Esophagus (tissue), 2 donors: ENCODE data around the gene ARRDC5. TPM values are rescaled to one million over a fixed set of nuclear protein-coding genes. Genes with fewer than 3 reads are reported as not detected.
"Not testable (repeated sequence)": the region's sequence is repeated elsewhere in the genome, so short reads cannot be mapped to it uniquely, and the experiment has no call there.

Experiments
- H3K27ac ChIP-seq, 2 donors: one replicate each; pipeline ENCODE4 v1.5.1; 2013; ENCODE audit warnings: low read depth in 2 of 2, mild to moderate bottlenecking in 2 of 2, inconsistent platforms in 1 of 2, low read length in 1 of 2, moderate library complexity in 1 of 2
- H3K27me3 ChIP-seq, 2 donors: one replicate each; pipeline ENCODE4 v1.6.1; 2013; ENCODE audit warnings: low read length in 2 of 2, control low read depth in 1 of 2, mild to moderate bottlenecking in 1 of 2; ENCODE audit not compliant: insufficient read depth in 2 of 2, control insufficient read depth in 1 of 2
- H3K36me3 ChIP-seq, 2 donors: one replicate each; pipeline ENCODE4 v1.6.1; 2013; ENCODE audit warnings: low read length in 1 of 2; ENCODE audit not compliant: control insufficient read depth in 2 of 2, insufficient read depth in 2 of 2
- H3K4me1 ChIP-seq, 2 donors: one replicate each; pipeline ENCODE4 v1.6.1; 2013; ENCODE audit warnings: low read length in 1 of 2; ENCODE audit not compliant: control insufficient read depth in 2 of 2, insufficient read depth in 2 of 2
- H3K4me3 ChIP-seq, 2 donors: one replicate each; pipeline ENCODE4 v1.5.1; 2013; ENCODE audit warnings: low read length in 2 of 2, mild to moderate bottlenecking in 2 of 2, low read depth in 1 of 2, moderate library complexity in 1 of 2
- H3K9me3 ChIP-seq, 2 donors: one replicate each; pipeline ENCODE4 v1.6.1; 2013; ENCODE audit warnings: mild to moderate bottlenecking in 2 of 2, low read depth in 1 of 2, low read length in 1 of 2, moderate library complexity in 1 of 2; ENCODE audit not compliant: control insufficient read depth in 2 of 2, insufficient read depth in 1 of 2
- WGBS, 2 donors: extraction: QIAGEN DNeasy Blood & Tissue Kit; methylation state at CpG; one replicate each; pipeline ENCODE4 v1.1.7; 2013; 5-methylcytosine and 5-hydroxymethylcytosine counted together
- polyA plus RNA-seq, 2 donors: library from polyadenylated mRNA; stranded (reverse); fragments of 200-250 nt; gene quantifications; one replicate each; pipeline ENCODE4 v1.2.3, GENCODE V29; 2013
- donor health status: healthy with polysubstance abuse.
- donor health status: Bipolar disorder and iron deficiency.

ARRDC5 gene
- under 1 TPM; 0.08 to 0.31 TPM for polyA plus RNA-seq

DNA sequence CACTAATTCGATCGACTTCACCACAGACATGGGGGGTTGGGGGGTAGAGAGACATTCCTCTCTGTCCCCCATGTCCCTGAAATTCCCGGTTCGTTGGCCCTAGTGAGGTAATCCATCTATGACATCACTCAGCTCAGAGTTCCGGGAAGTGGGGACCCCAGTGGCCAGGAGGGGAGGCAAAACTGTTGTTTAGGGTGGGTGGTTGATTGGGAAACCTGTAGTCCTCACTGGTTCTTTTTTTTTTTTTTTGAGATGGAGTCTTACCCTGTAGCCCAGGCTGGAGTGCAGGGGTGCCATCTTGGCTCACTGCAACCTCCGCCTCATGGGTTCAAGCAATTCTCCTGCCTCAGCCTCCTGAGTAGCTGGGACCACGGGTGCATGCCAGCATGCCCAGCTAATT is at the start of gene ARRDC5:
ARRDC5 (minus strand) TSS at position 101 of the 400 bp plus-strand sequence; CDS start at position 30, 71 bp downstream.
- Histone ChIP-seq H3K4me1 (no peaks in the 10 kb centered on the region), H3K9me3 (no peaks in the 10 kb centered on the region), H3K27ac (no peak within 1 kb of the TSS), H3K27me3 (no peaks in the 10 kb centered on the region), H3K4me3 (no peak within 1 kb of the TSS), H3K36me3 (no peaks in the 10 kb centered on the region)
- WGBS, 2 donors, result 75 to 77% methylated on average over 7 of the region's 7 CpGs

DNA sequence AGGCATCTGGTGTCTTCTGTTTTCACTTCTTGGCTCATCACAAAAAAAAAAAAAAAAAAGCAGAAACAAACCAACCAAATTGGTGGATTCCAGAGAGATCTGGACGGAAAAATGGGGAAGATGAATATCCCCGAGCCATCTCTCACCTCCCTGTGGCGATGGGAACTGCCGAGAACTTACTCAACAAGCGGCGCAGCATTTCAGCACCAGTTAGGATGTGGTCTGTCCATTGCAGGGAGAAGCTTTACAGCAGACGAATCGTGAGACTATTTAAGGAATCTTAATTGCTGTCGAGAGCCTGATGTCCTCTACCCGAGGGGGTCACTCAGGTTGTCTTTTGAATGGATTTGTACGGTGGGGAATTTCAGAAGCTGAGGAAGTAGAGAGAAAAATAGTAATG is 49.0 kb upstream of the ARRDC5 start:
- whole genome bisulfite sequencing, 2 donors, result 90 to 91% methylated on average over 11 of the region's 11 CpGs
- Histone ChIP-seq H3K4me3 (no peak overlapping the region), H3K4me1 (no peaks in the 10 kb centered on the region), H3K36me3 (no peaks in the 10 kb centered on the region), H3K27me3 (no peaks in the 10 kb centered on the region), H3K27ac (no peak overlapping the region), H3K9me3 (no peaks in the 10 kb centered on the region)

DNA sequence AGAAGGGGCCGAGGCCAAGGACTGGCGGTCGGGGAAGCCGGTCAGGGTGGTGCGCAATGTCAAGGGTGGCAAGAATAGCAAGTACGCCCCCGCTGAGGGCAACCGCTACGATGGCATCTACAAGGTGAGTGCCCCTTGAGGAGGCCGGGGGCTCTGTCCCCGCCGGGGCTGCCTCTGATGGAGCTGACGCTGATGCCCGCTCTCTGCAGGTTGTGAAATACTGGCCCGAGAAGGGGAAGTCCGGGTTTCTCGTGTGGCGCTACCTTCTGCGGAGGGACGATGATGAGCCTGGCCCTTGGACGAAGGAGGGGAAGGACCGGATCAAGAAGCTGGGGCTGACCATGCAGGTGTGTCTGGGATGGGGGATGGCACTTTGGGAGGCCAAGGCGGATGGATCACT is 48.0 kb upstream of the ARRDC5 start:
- H3K27ac ChIP-seq, H3K4me3 ChIP-seq, H3K9me3 ChIP-seq, H3K36me3 ChIP-seq, H3K27me3 ChIP-seq, H3K4me1 ChIP-seq: not testable (repeated sequence)
- WGBS, 2 donors, result 93 to 95% methylated on average over 21 to 23 of the region's 23 CpGs

DNA sequence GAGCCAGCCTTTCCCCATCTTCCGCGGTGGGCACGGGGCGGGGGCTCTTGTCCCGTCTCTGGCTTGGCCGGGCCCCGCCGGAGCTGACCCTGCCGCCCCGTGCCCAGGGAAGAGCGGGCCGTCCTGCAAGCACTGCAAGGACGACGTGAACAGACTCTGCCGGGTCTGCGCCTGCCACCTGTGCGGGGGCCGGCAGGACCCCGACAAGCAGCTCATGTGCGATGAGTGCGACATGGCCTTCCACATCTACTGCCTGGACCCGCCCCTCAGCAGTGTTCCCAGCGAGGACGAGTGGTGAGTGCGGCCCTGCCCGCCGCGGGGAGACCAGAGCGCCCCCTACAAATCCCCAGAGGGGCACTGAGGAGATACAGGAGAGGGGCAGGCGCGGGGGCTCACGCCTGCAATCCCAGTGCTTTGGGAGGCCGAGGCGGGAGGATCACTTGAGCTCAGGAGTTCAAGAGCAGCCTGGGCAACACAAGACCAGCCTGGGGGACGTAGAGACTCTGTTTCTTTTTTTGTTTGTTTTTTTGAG is 39.0 kb upstream of the ARRDC5 start:
- not testable (repeated sequence) for H3K36me3 ChIP-seq, H3K4me1 ChIP-seq, H3K9me3 ChIP-seq, H3K27ac ChIP-seq, H3K4me3 ChIP-seq, H3K27me3 ChIP-seq
- WGBS, 2 donors, result 96 to 98% methylated on average over 35 of the region's 35 CpGs

DNA sequence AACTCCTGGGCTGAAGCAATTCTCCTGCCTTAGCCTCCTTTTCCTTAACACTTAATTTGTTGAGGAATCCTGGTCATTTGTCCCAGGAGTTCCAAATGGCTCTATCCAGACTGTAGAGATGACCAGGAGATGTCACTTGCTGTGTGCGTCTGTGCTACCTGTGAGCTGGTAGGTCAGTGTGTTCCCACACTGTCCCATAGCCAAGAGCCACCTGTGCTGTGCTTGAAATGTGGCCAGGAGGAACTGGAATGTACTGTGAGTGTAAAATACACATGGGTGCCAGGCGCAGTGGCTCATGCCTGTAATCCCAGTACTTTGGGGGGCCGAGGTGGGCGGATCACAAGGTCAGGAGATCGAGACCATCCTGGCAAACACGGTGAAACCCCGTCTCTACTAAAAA is 36.8 kb upstream of the ARRDC5 start:
- WGBS, 2 donors, result 87 to 92% methylated on average over 7 of the region's 7 CpGs
- H3K27ac ChIP-seq, result no peak overlapping the region

DNA sequence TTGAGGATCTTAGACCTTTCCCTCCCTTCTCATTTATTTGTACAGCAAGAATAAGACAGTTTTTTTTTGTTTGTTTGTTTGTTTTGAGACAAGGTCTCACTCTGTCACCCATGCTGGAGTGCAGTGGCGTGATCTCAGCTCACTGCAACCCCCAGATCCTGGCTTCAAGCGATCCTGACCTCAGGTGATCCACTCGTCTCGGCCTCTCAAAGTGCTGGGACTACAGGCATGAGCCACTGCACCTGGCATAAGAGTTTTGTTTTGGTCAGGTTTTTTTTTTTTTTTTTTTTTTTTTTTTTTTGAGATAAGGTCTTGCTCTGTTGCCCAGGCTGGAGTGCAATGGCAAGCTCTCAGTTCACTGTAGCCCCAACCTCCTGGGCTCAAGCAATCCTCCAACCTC is 35.8 kb upstream of the ARRDC5 start:
- 88 to 98% methylated on average over 4 of the region's 4 CpGs for WGBS, 2 donors
- not testable (repeated sequence) for H3K27ac ChIP-seq, H3K4me1 ChIP-seq, H3K27me3 ChIP-seq, H3K4me3 ChIP-seq, H3K36me3 ChIP-seq, H3K9me3 ChIP-seq

More for the DNA sequence above, 36.8 kb upstream of the ARRDC5 start:
- no peaks in the 10 kb centered on the region for H3K4me1 ChIP-seq
- peaks cover 0 to 2% of the 10 kb centered on the region in 2 donors for H3K36me3 ChIP-seq
- no peaks in the 10 kb centered on the region for H3K27me3 ChIP-seq
- H3K4me3 ChIP-seq, result no peak overlapping the region
- no peaks in the 10 kb centered on the region for H3K9me3 ChIP-seq

DNA sequence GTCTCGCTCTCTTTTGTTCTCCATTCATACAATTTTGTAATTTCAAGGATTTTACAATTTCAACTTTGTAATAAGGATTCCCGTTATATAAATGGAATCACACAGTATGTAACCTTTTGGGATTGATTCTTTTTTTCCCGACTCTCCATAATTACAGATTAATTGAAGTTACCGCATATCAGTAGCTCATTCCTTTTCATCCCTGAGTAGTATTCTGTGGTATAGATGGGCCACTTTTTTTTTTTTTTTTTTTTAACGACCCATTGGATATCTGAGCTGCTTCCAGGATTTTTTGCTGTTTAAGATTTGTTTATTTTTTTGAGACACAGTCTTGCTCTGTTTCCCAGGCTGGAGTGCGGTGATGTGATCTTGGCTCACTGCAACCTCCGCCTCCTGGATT is 34.4 kb upstream of the ARRDC5 start:
- H3K4me3 ChIP-seq, result no peak overlapping the region
- H3K27ac ChIP-seq, result no peak overlapping the region
- 89% methylated on average over 7 of the region's 7 CpGs for WGBS, 2 donors
- peaks cover 0 to 4% of the 10 kb centered on the region in 2 donors for H3K36me3 ChIP-seq
- H3K9me3 ChIP-seq, result no peaks in the 10 kb centered on the region
- H3K4me1 ChIP-seq, result no peaks in the 10 kb centered on the region
- no peaks in the 10 kb centered on the region for H3K27me3 ChIP-seq

DNA sequence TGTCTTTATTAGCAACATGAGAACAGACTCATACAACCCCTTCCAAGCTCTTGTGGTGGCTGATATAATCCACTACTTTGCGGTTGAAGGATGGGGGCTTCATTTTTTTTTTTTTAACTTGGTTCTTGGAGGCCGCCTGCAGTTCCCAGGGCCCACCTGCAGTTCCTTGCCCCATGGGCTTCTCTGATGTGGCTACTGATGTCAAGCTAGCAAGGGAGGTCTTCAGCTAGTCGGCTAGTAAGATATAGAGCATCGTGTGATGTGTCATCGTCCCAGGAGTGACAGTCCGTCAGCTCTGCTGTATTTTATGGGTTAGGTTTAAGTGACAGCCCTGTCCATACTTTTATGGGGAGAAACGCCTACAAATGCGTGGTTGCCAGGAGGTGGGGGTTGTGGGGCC is 32.7 kb upstream of the ARRDC5 start:
- WGBS, 2 donors, result 93% methylated on average over 8 of the region's 8 CpGs
- Histone ChIP-seq H3K4me1 (no peaks in the 10 kb centered on the region), H3K4me3 (no peak overlapping the region), H3K36me3 (peaks cover 0 to 4% of the 10 kb centered on the region in 2 donors), H3K9me3 (no peaks in the 10 kb centered on the region), H3K27me3 (no peaks in the 10 kb centered on the region), H3K27ac (no peak overlapping the region)

DNA sequence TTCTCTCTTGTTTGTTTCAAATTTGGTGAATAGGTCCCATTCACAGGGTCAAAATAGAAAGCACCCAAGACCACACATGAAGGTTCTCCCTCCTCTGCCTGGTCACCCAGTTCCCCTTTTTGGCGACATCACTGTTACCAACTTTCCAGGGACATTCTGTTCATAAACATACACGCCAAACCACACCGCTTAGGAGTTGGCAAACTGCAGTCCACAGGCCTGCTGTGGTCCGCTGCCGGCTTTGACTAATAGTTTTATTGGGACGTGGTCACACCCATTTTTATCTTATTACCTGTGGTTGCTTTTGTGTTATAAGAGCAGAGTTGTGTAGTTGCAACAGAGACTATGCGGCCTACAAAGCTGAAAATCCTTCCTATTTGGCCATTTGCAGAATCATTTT is 30.8 kb upstream of the ARRDC5 start:
- H3K4me3 ChIP-seq, result no peak overlapping the region
- H3K27ac ChIP-seq, result no peak overlapping the region
- H3K4me1 ChIP-seq, result no peaks in the 10 kb centered on the region
- H3K9me3 ChIP-seq, result no peaks in the 10 kb centered on the region
- H3K27me3 ChIP-seq, result no peaks in the 10 kb centered on the region
- peaks cover 0 to 7% of the 10 kb centered on the region in 2 donors for H3K36me3 ChIP-seq
- 66 to 77% methylated on average over 7 of the region's 7 CpGs for WGBS, 2 donors

DNA sequence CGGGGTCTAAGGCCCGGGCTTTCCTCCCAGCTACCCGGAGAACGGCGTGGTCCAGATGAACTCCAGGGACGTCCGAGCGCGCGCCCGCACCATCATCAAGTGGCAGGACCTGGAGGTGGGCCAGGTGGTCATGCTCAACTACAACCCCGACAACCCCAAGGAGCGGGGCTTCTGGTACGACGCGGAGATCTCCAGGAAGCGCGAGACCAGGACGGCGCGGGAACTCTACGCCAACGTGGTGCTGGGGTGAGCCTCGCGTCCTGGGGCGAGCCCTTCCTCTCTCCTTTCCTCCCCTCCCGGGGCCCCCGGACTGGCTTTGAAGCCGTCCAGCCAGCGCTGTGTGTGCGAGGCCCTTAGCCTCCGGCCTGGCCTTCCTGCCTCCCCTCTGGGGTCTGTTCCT is 30.0 kb upstream of the ARRDC5 start:
- 97 to 98% methylated on average over 32 of the region's 32 CpGs for WGBS, 2 donors
- Histone ChIP-seq H3K4me1 (no peaks in the 10 kb centered on the region), H3K36me3 (peaks cover 0 to 7% of the 10 kb centered on the region in 2 donors), H3K27me3 (no peaks in the 10 kb centered on the region), H3K9me3 (no peaks in the 10 kb centered on the region), H3K27ac (no peak overlapping the region), H3K4me3 (no peak overlapping the region)
